K562 (cell line): ENCODE measurements around the gene CAPN2. TPM values are rescaled to one million over a fixed set of nuclear protein-coding genes. Genes with fewer than 3 reads are reported as not detected.

ENCODE experiments used
- CBFA2T3 ChIP-seq: fragments of 450-650 bp; IDR thresholded peaks from 2 replicates; pipeline ENCODE4 v1.6.1; 2017
- ETS2 ChIP-seq: IDR thresholded peaks from 2 replicates; pipeline ENCODE4 v1.6.1; 2016; ENCODE audit warnings: borderline replicate concordance, missing genetic modification characterization, mild to moderate bottlenecking, moderate library complexity, missing compliant biosample characterization; ENCODE audit not compliant: poor library complexity, severe bottlenecking
- MED1 ChIP-seq: sonication (generic); formaldehyde crosslinking; IDR thresholded peaks from 2 replicates; pipeline ENCODE4 v1.8.1; 2023; ENCODE audit warnings: missing genetic modification reagents, borderline replicate concordance
- NELFE ChIP-seq: IDR thresholded peaks from 2 replicates; pipeline ENCODE4 v1.6.1; 2011; ENCODE audit warnings: mild to moderate bottlenecking; ENCODE audit not compliant: insufficient read depth, insufficient read length
- PHTF2 ChIP-seq: fragments of 250-450 bp; sonication (Bioruptor Pico); IDR thresholded peaks from 2 replicates; pipeline ENCODE4 v1.5.0; 2021; ENCODE audit warnings: mild to moderate bottlenecking
- RAD21 ChIP-seq, 2 experiments: fragments of 250-450 bp in 1 of 2; fragments of 450-650 bp in 1 of 2; sonication (Bioruptor Pico) in 1 of 2; formaldehyde crosslinking in 1 of 2; IDR thresholded peaks in 1 of 2; conservative IDR thresholded peaks in 1 of 2; 2 replicates each; pipeline versions ENCODE4 v1.4.0 to v1.8.0; 2020 to 2022; ENCODE audit warnings: mild to moderate bottlenecking in 2 of 2, moderate library complexity in 1 of 2
- RFX7 ChIP-seq: fragments of 250-450 bp; sonication (Bioruptor Pico); IDR thresholded peaks from 2 replicates; pipeline ENCODE4 v1.5.1; 2021; ENCODE audit warnings: mild to moderate bottlenecking
- STAG1 ChIP-seq: sonication (generic); formaldehyde crosslinking; IDR thresholded peaks from 2 replicates; pipeline ENCODE4 v1.5.0; 2020; ENCODE audit warnings: missing genetic modification reagents, borderline replicate concordance
- TRIM24 ChIP-seq, 2 experiments: fragments of 450-650 bp; IDR thresholded peaks; 2 replicates each; pipeline ENCODE4 v1.6.1; 2016
- ZNF311 ChIP-seq: fragments of 250-450 bp; sonication (Bioruptor Pico); IDR thresholded peaks from 2 replicates; pipeline ENCODE4 v1.4.0; 2020; ENCODE audit warnings: mild to moderate bottlenecking, moderate library complexity
- ZNF766 ChIP-seq: fragments of 200-800 bp; sonication (Bioruptor generic); conservative IDR thresholded peaks from 2 replicates; pipeline ENCODE4 v1.6.1; 2016; ENCODE audit warnings: missing genetic modification characterization, missing compliant biosample characterization
- polyA plus RNA-seq, 8 experiments: library from polyadenylated mRNA; depleted of rRNA in 4 of 8; stranded (reverse) in 5 of 8; unstranded in 3 of 8; fragments of >200 nt; fragmentation: Nextera tagmentation in 2 of 8; fragmentation: Illumina TruSeq in 1 of 8; extraction: Ambion mirVana in 2 of 8; extraction: Trizol in 1 of 8; gene quantifications; 2 replicates each; pipeline versions ENCODE4 v1.2.1 to v1.2.3, GENCODE V29; 2011 to 2014; ENCODE audit warnings: inconsistent platforms in 1 of 8, missing spikeins in 1 of 8
- total RNA-seq, 7 experiments: library from RNA; depleted of rRNA in 6 of 7; stranded (reverse); fragments of >200 nt in 6 of 7; fragmentation: Illumina TruSeq in 2 of 7; extraction: Trizol in 2 of 7; gene quantifications; 2 replicates each; pipeline versions ENCODE4 v1.2.1 to v1.2.3, GENCODE V29; 2011 to 2021; ENCODE audit warnings: low replicate concordance in 1 of 7
- TF ChIP-seq, protein P1 (sequence below): sonication (generic); formaldehyde crosslinking; IDR thresholded peaks from 2 replicates; pipeline ENCODE4 v1.8.1; 2023; ENCODE audit warnings: missing genetic modification reagents, mild to moderate bottlenecking, borderline replicate concordance
- TF ChIP-seq, protein P2 (sequence below): fragments of 250-450 bp; sonication (Bioruptor Pico); IDR thresholded peaks from 2 replicates; pipeline ENCODE4 v1.5.0; 2021; ENCODE audit warnings: mild to moderate bottlenecking, borderline replicate concordance
- TF ChIP-seq, protein P3 (sequence below): sonication (generic); formaldehyde crosslinking; IDR thresholded peaks from 2 replicates; pipeline ENCODE4 v1.8.1; 2023; ENCODE audit warnings: mild to moderate bottlenecking, missing genetic modification reagents
- TF ChIP-seq, protein P4 (sequence below), 2 experiments: fragments of 250-450 bp in 1 of 2; fragments of 450-650 bp in 1 of 2; sonication (Bioruptor Pico) in 1 of 2; IDR thresholded peaks; 2 replicates each; pipeline versions ENCODE4 v1.6.1 to v1.8.0; 2016 to 2021; ENCODE audit warnings: mild to moderate bottlenecking in 2 of 2, moderate library complexity in 2 of 2, missing compliant biosample characterization in 1 of 2, missing genetic modification characterization in 1 of 2
- TF ChIP-seq, protein P5 (sequence below): fragments of 250-450 bp; sonication (Bioruptor Pico); IDR thresholded peaks from 2 replicates; pipeline ENCODE4 v1.8.0; 2022; ENCODE audit warnings: inconsistent platforms, mild to moderate bottlenecking, moderate library complexity, borderline replicate concordance

The CAPN2 gene
- total and polyA plus RNA-seq, 9 of the 15 experiments (the other 6 are each of a cell fraction or from before 2014, with no cell fraction given): 24.6 to 157 (median 101) TPM

DNA sequence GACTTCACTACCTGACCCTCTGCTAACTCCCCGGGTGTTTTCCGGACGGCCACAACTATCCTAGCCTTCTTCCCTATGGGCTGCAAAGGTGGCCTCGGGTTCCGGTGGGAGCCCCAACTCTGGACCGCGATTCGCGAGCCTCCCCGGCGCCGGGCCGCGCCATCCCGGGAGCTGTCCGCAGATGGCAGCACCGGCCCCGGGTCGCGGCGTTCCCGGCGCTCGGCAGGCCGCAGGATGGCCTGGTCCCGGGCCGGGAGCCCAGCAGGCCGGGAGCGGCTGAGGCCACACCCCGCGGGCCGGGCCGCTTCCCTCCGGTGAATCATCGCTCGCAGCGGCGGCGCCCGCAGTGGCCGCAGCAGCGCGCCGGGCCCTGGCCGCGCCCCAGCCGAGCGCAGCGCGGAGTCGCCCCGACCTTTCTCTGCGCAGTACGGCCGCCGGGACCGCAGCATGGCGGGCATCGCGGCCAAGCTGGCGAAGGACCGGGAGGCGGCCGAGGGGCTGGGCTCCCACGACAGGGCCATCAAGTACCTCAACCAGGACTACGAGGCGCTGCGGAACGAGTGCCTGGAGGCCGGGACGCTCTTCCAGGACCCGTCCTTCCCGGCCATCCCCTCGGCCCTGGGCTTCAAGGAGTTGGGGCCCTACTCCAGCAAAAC, at the start of gene CAPN2 (continued):
- TF ChIP-seq TRIM24 (IDR thresholded peaks at IDR 0.05): no peak
- TF ChIP-seq PHTF2: no peak
- peak; percentile 18 for TF ChIP-seq ETS2 (tag)
- TF ChIP-seq, protein P1, sequence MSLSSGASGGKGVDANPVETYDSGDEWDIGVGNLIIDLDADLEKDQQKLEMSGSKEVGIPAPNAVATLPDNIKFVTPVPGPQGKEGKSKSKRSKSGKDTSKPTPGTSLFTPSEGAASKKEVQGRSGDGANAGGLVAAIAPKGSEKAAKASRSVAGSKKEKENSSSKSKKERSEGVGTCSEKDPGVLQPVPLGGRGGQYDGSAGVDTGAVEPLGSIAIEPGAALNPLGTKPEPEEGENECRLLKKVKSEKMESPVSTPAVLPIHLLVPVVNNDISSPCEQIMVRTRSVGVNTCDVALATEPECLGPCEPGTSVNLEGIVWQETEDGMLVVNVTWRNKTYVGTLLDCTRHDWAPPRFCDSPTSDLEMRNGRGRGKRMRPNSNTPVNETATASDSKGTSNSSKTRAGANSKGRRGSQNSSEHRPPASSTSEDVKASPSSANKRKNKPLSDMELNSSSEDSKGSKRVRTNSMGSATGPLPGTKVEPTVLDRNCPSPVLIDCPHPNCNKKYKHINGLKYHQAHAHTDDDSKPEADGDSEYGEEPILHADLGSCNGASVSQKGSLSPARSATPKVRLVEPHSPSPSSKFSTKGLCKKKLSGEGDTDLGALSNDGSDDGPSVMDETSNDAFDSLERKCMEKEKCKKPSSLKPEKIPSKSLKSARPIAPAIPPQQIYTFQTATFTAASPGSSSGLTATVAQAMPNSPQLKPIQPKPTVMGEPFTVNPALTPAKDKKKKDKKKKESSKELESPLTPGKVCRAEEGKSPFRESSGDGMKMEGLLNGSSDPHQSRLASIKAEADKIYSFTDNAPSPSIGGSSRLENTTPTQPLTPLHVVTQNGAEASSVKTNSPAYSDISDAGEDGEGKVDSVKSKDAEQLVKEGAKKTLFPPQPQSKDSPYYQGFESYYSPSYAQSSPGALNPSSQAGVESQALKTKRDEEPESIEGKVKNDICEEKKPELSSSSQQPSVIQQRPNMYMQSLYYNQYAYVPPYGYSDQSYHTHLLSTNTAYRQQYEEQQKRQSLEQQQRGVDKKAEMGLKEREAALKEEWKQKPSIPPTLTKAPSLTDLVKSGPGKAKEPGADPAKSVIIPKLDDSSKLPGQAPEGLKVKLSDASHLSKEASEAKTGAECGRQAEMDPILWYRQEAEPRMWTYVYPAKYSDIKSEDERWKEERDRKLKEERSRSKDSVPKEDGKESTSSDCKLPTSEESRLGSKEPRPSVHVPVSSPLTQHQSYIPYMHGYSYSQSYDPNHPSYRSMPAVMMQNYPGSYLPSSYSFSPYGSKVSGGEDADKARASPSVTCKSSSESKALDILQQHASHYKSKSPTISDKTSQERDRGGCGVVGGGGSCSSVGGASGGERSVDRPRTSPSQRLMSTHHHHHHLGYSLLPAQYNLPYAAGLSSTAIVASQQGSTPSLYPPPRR (CRISPR knock-in tag): no peak
- peak; percentile 33; the same call in 1 of the 2 replicates for TF ChIP-seq STAG1
- TF ChIP-seq, protein P2, sequence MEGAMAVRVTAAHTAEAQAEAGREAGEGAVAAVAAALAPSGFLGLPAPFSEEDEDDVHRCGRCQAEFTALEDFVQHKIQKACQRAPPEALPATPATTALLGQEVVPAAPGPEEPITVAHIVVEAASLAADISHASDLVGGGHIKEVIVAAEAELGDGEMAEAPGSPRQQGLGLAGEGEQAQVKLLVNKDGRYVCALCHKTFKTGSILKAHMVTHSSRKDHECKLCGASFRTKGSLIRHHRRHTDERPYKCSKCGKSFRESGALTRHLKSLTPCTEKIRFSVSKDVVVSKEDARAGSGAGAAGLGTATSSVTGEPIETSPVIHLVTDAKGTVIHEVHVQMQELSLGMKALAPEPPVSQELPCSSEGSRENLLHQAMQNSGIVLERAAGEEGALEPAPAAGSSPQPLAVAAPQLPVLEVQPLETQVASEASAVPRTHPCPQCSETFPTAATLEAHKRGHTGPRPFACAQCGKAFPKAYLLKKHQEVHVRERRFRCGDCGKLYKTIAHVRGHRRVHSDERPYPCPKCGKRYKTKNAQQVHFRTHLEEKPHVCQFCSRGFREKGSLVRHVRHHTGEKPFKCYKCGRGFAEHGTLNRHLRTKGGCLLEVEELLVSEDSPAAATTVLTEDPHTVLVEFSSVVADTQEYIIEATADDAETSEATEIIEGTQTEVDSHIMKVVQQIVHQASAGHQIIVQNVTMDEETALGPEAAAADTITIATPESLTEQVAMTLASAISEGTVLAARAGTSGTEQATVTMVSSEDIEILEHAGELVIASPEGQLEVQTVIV (CRISPR knock-in tag): no peak
- TF ChIP-seq, protein P3, sequence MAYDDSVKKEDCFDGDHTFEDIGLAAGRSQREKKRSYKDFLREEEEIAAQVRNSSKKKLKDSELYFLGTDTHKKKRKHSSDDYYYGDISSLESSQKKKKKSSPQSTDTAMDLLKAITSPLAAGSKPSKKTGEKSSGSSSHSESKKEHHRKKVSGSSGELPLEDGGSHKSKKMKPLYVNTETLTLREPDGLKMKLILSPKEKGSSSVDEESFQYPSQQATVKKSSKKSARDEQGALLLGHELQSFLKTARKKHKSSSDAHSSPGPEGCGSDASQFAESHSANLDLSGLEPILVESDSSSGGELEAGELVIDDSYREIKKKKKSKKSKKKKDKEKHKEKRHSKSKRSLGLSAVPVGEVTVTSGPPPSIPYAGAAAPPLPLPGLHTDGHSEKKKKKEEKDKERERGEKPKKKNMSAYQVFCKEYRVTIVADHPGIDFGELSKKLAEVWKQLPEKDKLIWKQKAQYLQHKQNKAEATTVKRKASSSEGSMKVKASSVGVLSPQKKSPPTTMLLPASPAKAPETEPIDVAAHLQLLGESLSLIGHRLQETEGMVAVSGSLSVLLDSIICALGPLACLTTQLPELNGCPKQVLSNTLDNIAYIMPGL: peak; percentile 95
- TF ChIP-seq RFX7 (CRISPR knock-in tag): no peak
- no peak for TF ChIP-seq NELFE
- peak; percentile 93 to 95 for TF ChIP-seq RAD21 (CRISPR knock-in tag; conservative IDR thresholded peaks at IDR 0.05 in 1 of 2, IDR thresholded peaks at IDR 0.05 in 1 of 2)
- TF ChIP-seq MED1 (CRISPR knock-in tag): no peak
- TF ChIP-seq, protein P4, sequence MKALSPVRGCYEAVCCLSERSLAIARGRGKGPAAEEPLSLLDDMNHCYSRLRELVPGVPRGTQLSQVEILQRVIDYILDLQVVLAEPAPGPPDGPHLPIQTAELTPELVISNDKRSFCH (CRISPR knock-in tag; IDR thresholded peaks at IDR 0.05): no peak
- TF ChIP-seq, protein P4 (tag; IDR thresholded peaks at IDR 0.05): peak; percentile 76
- no peak for TF ChIP-seq ZNF766 (CRISPR knock-in tag)
- TF ChIP-seq, protein P5, sequence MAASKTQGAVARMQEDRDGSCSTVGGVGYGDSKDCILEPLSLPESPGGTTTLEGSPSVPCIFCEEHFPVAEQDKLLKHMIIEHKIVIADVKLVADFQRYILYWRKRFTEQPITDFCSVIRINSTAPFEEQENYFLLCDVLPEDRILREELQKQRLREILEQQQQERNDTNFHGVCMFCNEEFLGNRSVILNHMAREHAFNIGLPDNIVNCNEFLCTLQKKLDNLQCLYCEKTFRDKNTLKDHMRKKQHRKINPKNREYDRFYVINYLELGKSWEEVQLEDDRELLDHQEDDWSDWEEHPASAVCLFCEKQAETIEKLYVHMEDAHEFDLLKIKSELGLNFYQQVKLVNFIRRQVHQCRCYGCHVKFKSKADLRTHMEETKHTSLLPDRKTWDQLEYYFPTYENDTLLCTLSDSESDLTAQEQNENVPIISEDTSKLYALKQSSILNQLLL (CRISPR knock-in tag): no peak
- no peak for TF ChIP-seq CBFA2T3
- TF ChIP-seq ZNF311 (CRISPR knock-in tag): no peak
